HG03060 (cell line): Measurements from ENCODE around the gene OTOA.
"Not testable (repeated sequence)": the region's sequence is repeated elsewhere in the genome, so short reads cannot be mapped to it uniquely, and the experiment has no call there.

ENCODE experiments used
- ATAC-seq: cut with Tn5 transposase; IDR thresholded peaks from one replicate; pipeline ENCODE4 v1.9.1; 2021; ENCODE audit warnings: low read depth, moderate number of reproducible peaks; ENCODE audit not compliant: unreplicated experiment

The OTOA gene

GRCh38 chr16:21667575-21667974 lies 3.8 kb downstream of the OTOA start:
- no peak for ATAC-seq

- ATAC-seq, result no peak
Observed at GRCh38 chr16:21673469-21673868, 9.7 kb downstream of the OTOA start.

- ATAC-seq, result not testable (repeated sequence)
Observed at GRCh38 chr16:21674456-21674855, 10.7 kb downstream of the OTOA start.

GRCh38 chr16:21680714-21681113 lies 16.9 kb downstream of the OTOA start:
- ATAC-seq, result not testable (repeated sequence)

- ATAC-seq, result no peak
Observed at GRCh38 chr16:21683184-21683583, 19.4 kb downstream of the OTOA start.

GRCh38 chr16:21684199-21684598 lies 20.4 kb downstream of the OTOA start:
- ATAC-seq, result no peak

GRCh38 chr16:21685034-21685455 lies 21.3 kb downstream of the OTOA start:
- ATAC-seq, result no peak

- ATAC-seq, result no peak
Observed at GRCh38 chr16:21689107-21689506, 25.3 kb downstream of the OTOA start.

- ATAC-seq, result not testable (repeated sequence)
Observed at GRCh38 chr16:21690967-21691366, 27.2 kb downstream of the OTOA start.

- no peak for ATAC-seq
Observed at GRCh38 chr16:21694609-21695008, 30.8 kb downstream of the OTOA start.

GRCh38 chr16:21697032-21697431 lies 33.3 kb downstream of the OTOA start:
- ATAC-seq, result no peak

- ATAC-seq, result no peak
Observed at GRCh38 chr16:21698169-21699032, 34.6 kb downstream of the OTOA start.

- no peak for ATAC-seq
Observed at GRCh38 chr16:21701271-21701670, 37.5 kb downstream of the OTOA start.

GRCh38 chr16:21702276-21702675 lies 38.5 kb downstream of the OTOA start:
- no peak for ATAC-seq

GRCh38 chr16:21703156-21703555 lies 39.4 kb downstream of the OTOA start:
- no peak for ATAC-seq

GRCh38 chr16:21703589-21704174 lies 39.9 kb downstream of the OTOA start:
- peak; percentile 83 for ATAC-seq

- no peak for ATAC-seq
Observed at GRCh38 chr16:21704266-21704665, 40.5 kb downstream of the OTOA start.

- no peak for ATAC-seq
Observed at GRCh38 chr16:21704733-21705132, 41.0 kb downstream of the OTOA start.

GRCh38 chr16:21708533-21709115 lies 44.9 kb downstream of the OTOA start:
- no peak for ATAC-seq

GRCh38 chr16:21710938-21711337 lies 47.2 kb downstream of the OTOA start:
- ATAC-seq, result no peak

GRCh38 chr16:21713549-21714368 lies 50.0 kb downstream of the OTOA start:
- no peak for ATAC-seq
